ENCODE measurements around the gene IL1RAP. TPM values are rescaled to one million over a fixed set of nuclear protein-coding genes. Genes with fewer than 3 reads are reported as not detected.

Gene IL1RAP
- total RNA-seq, 2 experiments from 2014 or later: 2.1 to 5.6 TPM

GRCh38 chr3:190492966-190493365 lies 20.9 kb upstream of the IL1RAP start:
- no peaks in the 10 kb centered on the region for H3K36me3 ChIP-seq (ENCODE audit: insufficient read depth, low read length)
- no peaks in the 10 kb centered on the region for H4K20me1 ChIP-seq (ENCODE audit: insufficient read depth, low read length)
- H3K79me2 ChIP-seq (ENCODE audit: insufficient read depth, low read depth, low read length): no peaks in the 10 kb centered on the region
- ChIA-PET POLR2A (no interaction called here), CTCF (ENCODE audit: unreplicated experiment) (interaction anchor here (0.5 kb wide), 1 partner anchor 259 kb away, joined by 3 read pairs; no protein-coding TSS in a partner anchor)
- no peak overlapping the region for H3K4me3 ChIP-seq (ENCODE audit: low read depth, low read length, poor library complexity, severe bottlenecking)
- H2AFZ ChIP-seq (ENCODE audit: low read length): no peak overlapping the region
- intact Hi-C loops (cut with micrococcal nuclease; ENCODE audit: unreplicated experiment): no loop called here
- H3K9me2 ChIP-seq (ENCODE audit: insufficient read depth, low read length): no peaks in the 10 kb centered on the region
- BruUV-seq (replicated peaks): no TSS peak
- no peak overlapping the region for H3K27ac ChIP-seq (ENCODE audit: low read depth, low read length, poor library complexity, severe bottlenecking)
- no peaks in the 10 kb centered on the region for H3K9me3 ChIP-seq (ENCODE audit: low read length)
- no peaks in the 10 kb centered on the region for H3K4me1 ChIP-seq (ENCODE audit: insufficient read depth, low read length, poor library complexity, severe bottlenecking)
- DNase-seq (ENCODE audit: low spot score): no peak
- H3K4me2 ChIP-seq (ENCODE audit: low read length): no peak overlapping the region
- TF ChIP-seq CTCF (conservative IDR thresholded peaks at IDR 0.05; ENCODE audit: low read length) (no peak), EZH2phosphoT487 (IDR thresholded peaks at IDR 0.05; ENCODE audit: borderline replicate concordance, low read depth, low read length) (no peak)

GRCh38 chr3:190494907-190495306 lies 19.0 kb upstream of the IL1RAP start:
- H4K20me1 ChIP-seq (ENCODE audit: insufficient read depth, low read length): no peaks in the 10 kb centered on the region
- intact Hi-C loops (cut with micrococcal nuclease; ENCODE audit: unreplicated experiment): no loop called here
- CTCF ChIA-PET (ENCODE audit: unreplicated experiment): no interaction called here

GRCh38 chr3:190495354-190495753 lies 18.5 kb upstream of the IL1RAP start:
- BruUV-seq (replicated peaks): no TSS peak

More at GRCh38 chr3:190494907-190495306, 19.0 kb upstream of the IL1RAP start:
- H3K9me3 ChIP-seq (ENCODE audit: low read length): no peaks in the 10 kb centered on the region
- no peaks in the 10 kb centered on the region for H3K4me1 ChIP-seq (ENCODE audit: insufficient read depth, low read length, poor library complexity, severe bottlenecking)
- POLR2A ChIA-PET: no interaction called here
- TF ChIP-seq CTCF (conservative IDR thresholded peaks at IDR 0.05; ENCODE audit: low read length) (no peak), EZH2phosphoT487 (IDR thresholded peaks at IDR 0.05; ENCODE audit: borderline replicate concordance, low read depth, low read length) (no peak)
- no peak overlapping the region for H2AFZ ChIP-seq (ENCODE audit: low read length)
- no peak for DNase-seq (ENCODE audit: low spot score)
- H3K4me2 ChIP-seq (ENCODE audit: low read length): no peak overlapping the region
- H3K27ac ChIP-seq (ENCODE audit: low read depth, low read length, poor library complexity, severe bottlenecking): no peak overlapping the region
- H3K36me3 ChIP-seq (ENCODE audit: insufficient read depth, low read length): no peaks in the 10 kb centered on the region
- no peaks in the 10 kb centered on the region for H3K79me2 ChIP-seq (ENCODE audit: insufficient read depth, low read depth, low read length)
- BruUV-seq (replicated peaks): no TSS peak
- H3K4me3 ChIP-seq (ENCODE audit: low read depth, low read length, poor library complexity, severe bottlenecking): no peak overlapping the region
- no peaks in the 10 kb centered on the region for H3K9me2 ChIP-seq (ENCODE audit: insufficient read depth, low read length)

More at GRCh38 chr3:190495354-190495753, 18.5 kb upstream of the IL1RAP start:
- POLR2A ChIA-PET: no interaction called here
- Histone ChIP-seq H3K9me3 (ENCODE audit: low read length) (no peaks in the 10 kb centered on the region), H4K20me1 (ENCODE audit: insufficient read depth, low read length) (no peaks in the 10 kb centered on the region), H3K4me3 (ENCODE audit: low read depth, low read length, poor library complexity, severe bottlenecking) (no peak overlapping the region), H3K79me2 (ENCODE audit: insufficient read depth, low read depth, low read length) (no peaks in the 10 kb centered on the region), H3K27ac (ENCODE audit: low read depth, low read length, poor library complexity, severe bottlenecking) (no peak overlapping the region), H3K9me2 (ENCODE audit: insufficient read depth, low read length) (no peaks in the 10 kb centered on the region), H3K4me1 (ENCODE audit: insufficient read depth, low read length, poor library complexity, severe bottlenecking) (no peaks in the 10 kb centered on the region), H3K4me2 (ENCODE audit: low read length) (no peak overlapping the region), H3K36me3 (ENCODE audit: insufficient read depth, low read length) (no peaks in the 10 kb centered on the region), H2AFZ (ENCODE audit: low read length) (no peak overlapping the region)
- TF ChIP-seq EZH2phosphoT487 (IDR thresholded peaks at IDR 0.05; ENCODE audit: borderline replicate concordance, low read depth, low read length): no peak
- TF ChIP-seq CTCF (conservative IDR thresholded peaks at IDR 0.05; ENCODE audit: low read length): no peak
- intact Hi-C loops (cut with micrococcal nuclease; ENCODE audit: unreplicated experiment): no loop called here
- CTCF ChIA-PET (ENCODE audit: unreplicated experiment): no interaction called here
- no peak for DNase-seq (ENCODE audit: low spot score)
